HG03097 (cell line): ENCODE results near the gene PKD1L1.

Experiments used
- ATAC-seq: cut with Tn5 transposase; IDR thresholded peaks from one replicate; pipeline ENCODE4 v1.9.1; 2021; ENCODE audit not compliant: unreplicated experiment, low FRiP score

PKD1L1 gene

DNA sequence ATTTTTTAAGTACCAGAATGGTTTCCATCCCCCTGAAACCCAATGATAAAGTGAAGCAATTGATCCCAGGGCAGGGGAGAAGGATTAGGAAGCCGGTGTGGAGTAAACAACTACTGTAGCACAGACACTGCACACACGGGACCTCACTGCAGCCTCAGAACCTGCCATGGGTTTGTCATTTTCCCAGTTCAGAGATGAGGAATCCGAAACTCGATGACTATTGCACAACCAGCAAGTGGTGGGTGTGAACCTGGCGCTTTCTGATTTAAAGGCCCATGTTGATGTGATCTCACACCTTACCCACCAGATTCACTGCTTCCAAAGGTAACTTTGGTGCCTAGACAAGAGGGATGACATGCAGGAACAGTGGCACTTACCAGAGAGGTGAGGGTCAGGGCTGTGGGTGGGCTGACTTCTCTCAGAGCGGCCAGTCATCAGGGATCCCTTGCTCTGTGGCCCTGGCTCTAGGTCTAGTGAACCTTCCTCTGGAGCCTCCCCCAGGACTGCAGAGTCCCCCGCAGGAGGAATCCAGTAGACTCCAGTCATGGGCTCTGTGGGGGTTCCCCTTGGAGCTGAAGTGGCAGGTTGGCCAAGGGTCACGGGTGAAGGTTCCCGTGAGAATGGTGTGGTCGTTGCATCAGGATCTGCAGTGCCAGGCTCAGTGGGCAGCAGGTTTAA, 62.8 kb downstream of the PKD1L1 start:
- no peak for ATAC-seq

DNA sequence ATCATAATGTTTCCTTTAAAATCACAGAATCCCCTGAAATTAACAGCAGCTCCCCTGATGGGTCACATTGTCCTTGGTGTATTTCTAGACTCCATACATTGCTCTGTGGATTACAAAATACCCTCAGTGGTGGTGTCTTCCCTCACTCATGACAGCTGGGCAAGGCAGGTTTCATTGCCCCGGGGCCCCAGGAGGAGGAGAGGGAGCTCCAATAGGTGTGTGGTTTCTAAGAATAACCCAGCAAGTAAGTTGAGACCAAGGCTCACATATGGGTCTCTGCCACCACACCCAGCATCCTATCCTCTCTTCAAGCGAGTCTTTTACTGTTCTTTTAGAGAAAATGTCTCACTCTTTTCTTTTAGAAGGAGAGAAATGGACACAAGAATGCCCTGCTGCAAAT, 63.6 kb downstream of the PKD1L1 start:
- ATAC-seq, result no peak

DNA sequence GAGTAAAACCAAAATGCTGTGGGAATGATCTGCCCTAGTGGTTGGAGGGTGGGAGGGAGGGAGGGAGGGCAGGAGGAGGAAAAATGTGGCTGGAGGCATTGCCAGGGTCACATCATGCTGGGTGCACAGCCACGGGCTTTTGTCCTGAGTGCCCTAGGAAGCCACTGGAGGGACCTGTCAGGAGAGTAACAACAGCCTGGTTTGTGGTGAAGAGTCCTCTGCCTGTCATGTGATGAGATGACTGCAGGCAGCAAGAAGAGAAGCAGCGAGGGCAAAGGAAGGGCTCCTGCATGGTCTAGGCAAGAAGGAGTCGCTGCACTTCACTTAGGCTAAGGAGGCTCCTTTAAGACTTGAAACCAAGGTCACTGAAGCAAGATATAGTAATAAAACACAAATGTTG, 65.6 kb downstream of the PKD1L1 start:
- no peak for ATAC-seq

- no peak for ATAC-seq
Observed at GRCh38 chr7:47881256-47881655, 67.0 kb downstream of the PKD1L1 start.

- no peak for ATAC-seq
Observed at GRCh38 chr7:47878662-47879061, 69.6 kb downstream of the PKD1L1 start.

GRCh38 chr7:47877336-47877735, 70.9 kb downstream of the PKD1L1 start:
- ATAC-seq, result no peak

DNA sequence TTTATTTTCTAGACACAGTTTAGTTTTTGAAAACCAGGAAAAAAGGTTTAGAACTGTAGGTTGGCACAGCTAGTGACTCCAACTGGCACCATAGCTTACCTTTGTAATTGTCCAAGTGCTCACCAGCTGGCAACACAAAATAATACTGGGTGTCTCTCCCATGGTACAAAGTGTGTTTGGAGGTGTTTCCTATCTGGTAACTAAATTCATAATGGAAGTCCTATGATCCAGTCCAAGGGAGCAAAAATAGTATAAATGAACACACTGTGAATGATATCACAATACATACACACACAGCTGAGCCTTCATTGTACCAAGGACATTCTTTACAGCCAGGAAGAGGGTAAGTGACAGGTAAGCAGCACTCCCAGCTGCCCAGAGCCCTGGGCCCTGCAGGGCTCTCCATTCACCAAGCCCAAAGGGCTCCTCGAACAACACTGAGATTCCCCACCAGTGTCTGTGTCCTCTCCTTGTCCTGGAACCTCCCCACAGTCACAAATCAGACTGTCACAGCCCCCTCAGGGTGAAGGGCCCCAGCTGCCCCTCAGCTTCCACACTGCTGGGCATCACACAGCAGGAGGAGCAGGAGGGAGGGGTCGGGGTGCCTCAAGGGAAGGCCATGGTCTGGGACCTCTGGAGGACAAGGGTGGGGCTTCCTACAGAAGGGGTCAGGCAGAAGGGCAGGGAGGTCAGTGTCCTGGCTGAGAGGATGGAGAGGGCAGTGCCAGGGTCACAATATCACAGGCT, 72.1 kb downstream of the PKD1L1 start:
- ATAC-seq, result no peak

- ATAC-seq, result no peak
Observed at GRCh38 chr7:47875406-47875805, 72.9 kb downstream of the PKD1L1 start.

DNA sequence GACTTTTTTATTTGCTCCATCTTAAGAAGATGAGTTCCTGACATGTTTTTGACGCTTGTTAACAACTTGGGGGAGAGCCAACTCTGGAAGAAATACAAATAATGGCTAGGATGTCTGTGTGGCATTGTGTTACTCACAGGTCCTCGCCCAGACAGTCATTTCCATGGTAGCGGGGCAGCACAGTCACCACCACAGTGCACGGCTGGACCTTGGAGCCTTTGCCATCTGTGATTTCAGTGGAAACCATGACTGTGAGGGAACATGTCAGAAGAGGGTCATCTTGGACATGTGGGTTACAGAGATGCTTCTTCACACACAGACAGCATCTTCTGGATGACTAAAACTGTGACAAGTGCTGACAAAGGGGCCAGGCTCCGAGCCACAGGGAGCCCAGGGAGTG, 74.5 kb downstream of the PKD1L1 start:
- ATAC-seq, result no peak

DNA sequence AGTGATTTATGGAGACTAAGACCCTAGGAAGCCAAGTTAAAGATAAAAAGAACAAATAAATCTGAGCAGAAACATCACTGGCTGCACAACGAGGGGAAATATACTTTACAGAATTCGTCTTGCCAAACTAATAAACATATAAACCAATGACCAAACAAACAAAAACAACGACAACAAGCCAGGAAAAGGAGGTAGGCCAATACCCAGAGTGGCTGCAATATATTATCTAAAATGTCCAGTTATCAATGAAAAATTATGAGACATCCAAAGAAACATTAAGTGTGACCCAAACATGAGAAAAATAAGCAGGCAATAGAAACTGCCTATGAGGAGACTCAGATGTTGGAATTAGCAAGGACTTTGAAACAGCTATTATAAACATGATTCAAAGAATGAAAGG, 81.0 kb downstream of the PKD1L1 start:
- no peak for ATAC-seq

GRCh38 chr7:47866120-47866519, 82.1 kb downstream of the PKD1L1 start:
- no peak for ATAC-seq

DNA sequence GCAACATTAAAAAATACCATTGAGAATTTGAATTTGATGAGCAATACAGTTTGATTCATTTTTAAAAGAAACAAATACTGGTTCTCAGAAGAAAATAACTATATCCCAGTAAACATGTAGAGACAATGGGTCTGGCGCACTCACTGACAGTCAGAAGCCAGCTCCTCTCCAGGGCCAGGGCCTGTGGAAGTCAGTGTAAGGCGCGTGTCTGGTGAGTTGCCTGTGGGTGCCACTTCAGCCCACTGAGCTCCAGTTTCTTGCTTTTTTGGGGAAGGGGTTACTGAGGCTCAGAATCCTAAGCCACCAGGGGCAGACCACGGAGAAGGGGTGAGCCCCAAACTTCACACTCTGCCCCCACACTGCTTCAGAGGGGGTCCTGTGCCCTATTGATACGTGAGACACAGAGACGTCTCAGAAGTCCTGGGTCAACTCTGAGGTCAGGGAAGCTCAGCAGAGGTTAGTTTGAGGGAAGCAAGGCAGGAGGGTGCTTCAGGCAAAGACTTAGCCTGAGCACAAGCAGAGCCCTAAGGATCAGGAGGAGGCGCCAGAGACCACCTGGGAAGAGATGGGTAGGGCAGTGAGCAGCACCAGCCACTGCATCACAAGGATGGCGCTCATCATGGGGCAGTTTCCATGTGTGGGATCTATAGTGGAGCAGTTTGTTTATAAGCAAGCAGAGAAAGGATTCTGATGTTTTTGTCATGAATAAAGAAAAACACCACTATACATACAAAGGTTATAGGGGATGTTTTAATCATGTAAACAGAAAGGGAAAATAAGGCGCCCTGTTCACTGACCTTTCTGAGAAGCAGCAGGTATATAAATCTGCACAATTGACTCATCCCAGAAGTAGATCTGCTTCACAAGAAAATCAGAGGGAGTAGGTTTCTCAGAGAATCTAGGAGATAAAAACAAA, 95.7 kb downstream of the PKD1L1 start:
- ATAC-seq, result no peak

- no peak for ATAC-seq
Observed at GRCh38 chr7:47847207-47847606, 101.1 kb downstream of the PKD1L1 start.

DNA sequence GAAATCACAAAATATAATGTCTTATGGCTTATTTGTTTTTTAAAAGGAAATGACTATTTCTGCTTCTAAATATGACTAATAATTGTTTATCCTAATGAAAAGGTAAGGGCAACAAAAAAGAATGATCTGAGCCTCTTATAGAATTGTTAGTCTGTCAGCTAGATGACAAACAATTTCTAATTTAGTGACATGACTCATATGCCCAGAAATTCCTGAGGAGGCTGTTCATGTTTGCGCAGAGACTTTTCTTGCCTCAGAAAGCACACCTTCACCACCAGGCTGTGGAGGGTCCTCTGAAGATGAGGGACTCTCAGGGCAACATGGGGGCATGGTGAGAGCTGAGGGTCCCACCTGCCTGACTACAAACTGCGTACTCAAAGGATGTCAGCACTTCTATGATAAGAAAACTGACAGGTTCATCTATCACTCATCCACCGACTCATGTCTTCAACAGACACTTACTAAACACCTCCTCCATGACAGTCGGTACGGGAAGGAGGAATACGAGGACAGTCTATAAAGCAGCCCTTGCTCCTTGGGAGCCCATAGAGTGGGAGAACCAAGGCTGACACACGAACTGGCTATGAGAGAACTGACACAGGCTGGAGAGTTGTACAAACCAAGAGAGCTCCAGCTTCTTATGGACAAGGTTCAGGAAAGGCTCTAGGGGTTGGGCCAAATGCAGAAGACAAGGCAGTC, 102.0 kb downstream of the PKD1L1 start:
- no peak for ATAC-seq

GRCh38 chr7:47844311-47844710, 104.0 kb downstream of the PKD1L1 start:
- no peak for ATAC-seq

- no peak for ATAC-seq
Observed at GRCh38 chr7:47843291-47843690, 105.0 kb downstream of the PKD1L1 start.

DNA sequence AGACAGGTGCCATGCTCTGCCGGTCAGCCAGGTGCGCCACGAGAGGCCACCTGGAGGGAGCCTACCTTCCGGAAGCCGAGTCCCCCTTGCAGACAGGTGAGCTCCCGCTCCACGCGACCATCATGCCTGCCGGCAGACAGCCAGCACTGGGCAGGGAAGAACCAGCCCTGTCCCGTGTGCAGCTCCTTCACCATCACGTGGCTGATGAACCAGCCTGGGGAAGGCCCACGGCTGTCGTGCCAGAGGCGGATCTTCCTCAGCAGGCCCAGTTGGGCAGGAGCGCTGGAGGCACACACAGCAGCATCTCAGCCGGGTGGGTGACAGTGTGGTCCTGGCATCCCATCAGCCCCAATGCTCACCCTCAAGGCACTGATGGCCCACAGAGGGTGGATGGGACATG, 108.9 kb downstream of the PKD1L1 start:
- ATAC-seq, result no peak

GRCh38 chr7:47837826-47838225, 110.4 kb downstream of the PKD1L1 start:
- no peak for ATAC-seq

GRCh38 chr7:47836503-47837202, 111.6 kb downstream of the PKD1L1 start:
- ATAC-seq, result no peak

DNA sequence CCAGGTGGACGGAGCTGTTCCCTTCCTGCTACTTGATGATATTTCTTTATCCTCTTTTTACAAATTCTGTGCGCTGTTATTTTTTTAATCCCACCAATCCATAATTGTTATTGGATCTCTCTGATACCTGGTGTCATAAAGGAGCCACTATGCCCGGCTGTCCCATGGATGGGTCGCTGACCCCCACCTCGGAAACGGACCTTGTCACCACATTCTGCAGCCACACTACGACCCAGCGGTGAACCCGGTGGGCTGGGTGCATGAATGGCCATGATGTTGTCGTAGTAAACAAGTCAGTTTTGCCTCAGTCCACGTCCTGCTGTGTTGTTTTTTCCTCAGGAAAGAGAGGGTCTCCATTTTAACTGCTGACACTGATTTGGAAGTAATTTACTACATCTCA, 112.2 kb downstream of the PKD1L1 start:
- ATAC-seq, result no peak
